GM10248 (cell line): ENCODE data around the gene ZNF605.
"Not testable (repeated sequence)": the region's sequence is repeated elsewhere in the genome, so short reads cannot be mapped to it uniquely, and the experiment has no call there.

Experiments used
- CTCF ChIA-PET: fragments of 300-600 bp; sonication (Branson Sonifier 250); formaldehyde crosslinking; extraction: SDS; loops from one replicate; lab custom pipeline; 2021; ENCODE audit warnings: antibody characterized with exemption; lab: Yijun Ruan, JAX
- POLR2A ChIA-PET: fragments of 350-650 bp; sonication (Branson Sonifier 250); formaldehyde crosslinking; extraction: SDS; loops from one replicate; lab custom pipeline; 2020; ENCODE audit warnings: antibody characterized with exemption; lab: Yijun Ruan, JAX
- DNase-seq: peaks from one replicate; pipeline ENCODE4 v3.0.0; 2012; ENCODE audit errors: extremely low spot score
- TF ChIP-seq, protein P1 (sequence below): IDR thresholded peaks from 2 replicates; pipeline ENCODE4 v1.5.1; 2012; ENCODE audit warnings: mild to moderate bottlenecking, low read depth; ENCODE audit errors: extremely low read depth, missing control alignments, control extremely low read depth

The ZNF605 gene

DNA sequence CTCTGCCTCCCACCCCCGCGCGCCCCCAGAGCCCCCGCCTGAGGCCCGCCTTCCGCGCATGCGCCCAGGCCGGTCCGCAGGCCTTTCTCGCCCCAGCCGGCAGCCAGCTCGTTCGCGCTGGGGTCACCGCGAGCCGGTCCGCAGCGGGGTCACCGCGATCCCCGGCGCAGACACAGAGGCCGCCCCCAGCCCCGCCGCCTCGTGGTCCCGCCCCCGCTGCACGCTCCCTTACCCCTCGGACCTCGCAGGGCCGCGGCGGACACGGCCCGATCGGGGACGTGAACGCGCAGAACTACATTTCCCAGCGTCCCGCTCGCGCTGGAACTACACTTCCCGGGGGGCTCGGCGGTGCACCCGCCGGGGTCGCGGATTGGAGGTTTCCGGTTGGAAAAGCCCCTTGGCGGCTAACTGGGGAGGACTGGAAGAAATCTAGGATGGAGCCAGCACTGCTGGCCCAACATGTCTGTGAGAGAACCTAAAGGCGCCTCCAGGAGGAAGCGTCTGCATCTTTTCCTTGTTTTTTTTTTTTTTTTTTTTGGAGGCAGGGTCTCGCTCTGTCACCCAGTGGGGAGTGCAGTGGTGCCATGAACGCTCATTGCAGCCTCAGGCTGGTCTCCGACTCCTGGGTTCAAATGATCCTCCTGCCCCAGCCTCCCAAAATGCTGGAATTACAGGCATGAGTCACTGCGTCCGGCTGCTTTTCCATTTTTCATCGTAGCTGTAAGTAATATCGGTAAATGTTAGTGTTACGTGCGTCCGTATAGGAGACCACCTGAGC lies at the start of gene ZNF605:
TSS of gene ZNF605 (minus strand) at position 296 of the 778 bp plus-strand sequence. CDS start 10,671 bp downstream, outside the sequence.
- ChIA-PET CTCF (interaction anchor here (1.4 to 1.7 kb wide), 3 partner anchors 9 to 29 kb away, joined by 3 to 7 read pairs (median 4); no protein-coding TSS in a partner anchor), POLR2A (interaction anchor here (0.8 kb wide), 1 partner anchor 69 kb away, joined by 4 read pairs; the partner anchor contains the start of gene CHFR)
- TF ChIP-seq, protein P1, sequence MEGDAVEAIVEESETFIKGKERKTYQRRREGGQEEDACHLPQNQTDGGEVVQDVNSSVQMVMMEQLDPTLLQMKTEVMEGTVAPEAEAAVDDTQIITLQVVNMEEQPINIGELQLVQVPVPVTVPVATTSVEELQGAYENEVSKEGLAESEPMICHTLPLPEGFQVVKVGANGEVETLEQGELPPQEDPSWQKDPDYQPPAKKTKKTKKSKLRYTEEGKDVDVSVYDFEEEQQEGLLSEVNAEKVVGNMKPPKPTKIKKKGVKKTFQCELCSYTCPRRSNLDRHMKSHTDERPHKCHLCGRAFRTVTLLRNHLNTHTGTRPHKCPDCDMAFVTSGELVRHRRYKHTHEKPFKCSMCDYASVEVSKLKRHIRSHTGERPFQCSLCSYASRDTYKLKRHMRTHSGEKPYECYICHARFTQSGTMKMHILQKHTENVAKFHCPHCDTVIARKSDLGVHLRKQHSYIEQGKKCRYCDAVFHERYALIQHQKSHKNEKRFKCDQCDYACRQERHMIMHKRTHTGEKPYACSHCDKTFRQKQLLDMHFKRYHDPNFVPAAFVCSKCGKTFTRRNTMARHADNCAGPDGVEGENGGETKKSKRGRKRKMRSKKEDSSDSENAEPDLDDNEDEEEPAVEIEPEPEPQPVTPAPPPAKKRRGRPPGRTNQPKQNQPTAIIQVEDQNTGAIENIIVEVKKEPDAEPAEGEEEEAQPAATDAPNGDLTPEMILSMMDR: no peak
- DNase-seq: peak; percentile 94

DNA sequence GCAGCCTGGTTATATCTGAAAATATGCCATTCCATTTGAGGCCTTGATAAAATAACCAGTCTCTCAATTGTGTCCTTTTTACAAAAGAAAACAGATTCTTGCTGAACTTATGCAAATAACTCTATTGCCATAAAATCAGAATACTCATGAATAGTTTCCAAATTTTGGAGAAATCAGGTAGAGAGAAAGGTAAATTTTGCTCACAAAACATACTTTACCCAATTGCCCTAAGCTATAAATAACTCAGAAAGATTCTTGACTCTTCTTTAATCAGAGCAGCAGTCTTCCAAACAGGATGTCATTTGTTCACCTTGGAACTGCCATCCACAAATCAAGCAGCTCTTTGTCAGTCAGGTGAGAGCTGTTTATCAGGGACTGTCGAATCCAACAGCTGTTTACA lies 42.6 kb upstream of the ZNF605 start:
- POLR2A ChIA-PET: no interaction called here

DNA sequence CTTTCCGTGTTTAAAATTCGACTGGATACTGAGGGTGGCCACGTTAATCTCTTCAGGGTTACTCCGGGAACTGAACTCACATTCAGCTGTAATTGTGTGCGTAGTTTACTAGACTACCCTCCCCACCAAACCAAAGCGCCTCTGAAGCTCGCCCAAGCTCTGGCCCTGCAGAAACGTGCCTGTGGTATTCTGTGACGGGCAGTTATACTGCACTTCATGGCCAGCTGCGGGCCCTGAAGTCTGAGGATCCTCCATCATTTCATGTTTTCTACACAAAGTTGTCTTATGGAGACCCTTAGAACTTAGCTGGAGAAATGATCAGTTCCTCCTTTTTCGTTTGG lies 30.7 kb upstream of the ZNF605 start:
- POLR2A ChIA-PET: interaction anchor here (0.6 to 1.2 kb wide), 2 partner anchors 93 to 214 kb away, joined by 3 to 4 read pairs; no protein-coding TSS in a partner anchor
- CTCF ChIA-PET: interaction anchor here (1.4 to 2.3 kb wide), 4 partner anchors 9 to 195 kb away, joined by 3 to 11 read pairs (median 4); partner anchors contain the start of gene ZNF268
- DNase-seq: no peak
- TF ChIP-seq, protein P1: no peak

More for the DNA sequence above, 42.6 kb upstream of the ZNF605 start:
- CTCF ChIA-PET: no interaction called here
- no peak for DNase-seq
- TF ChIP-seq, protein P1: no peak

DNA sequence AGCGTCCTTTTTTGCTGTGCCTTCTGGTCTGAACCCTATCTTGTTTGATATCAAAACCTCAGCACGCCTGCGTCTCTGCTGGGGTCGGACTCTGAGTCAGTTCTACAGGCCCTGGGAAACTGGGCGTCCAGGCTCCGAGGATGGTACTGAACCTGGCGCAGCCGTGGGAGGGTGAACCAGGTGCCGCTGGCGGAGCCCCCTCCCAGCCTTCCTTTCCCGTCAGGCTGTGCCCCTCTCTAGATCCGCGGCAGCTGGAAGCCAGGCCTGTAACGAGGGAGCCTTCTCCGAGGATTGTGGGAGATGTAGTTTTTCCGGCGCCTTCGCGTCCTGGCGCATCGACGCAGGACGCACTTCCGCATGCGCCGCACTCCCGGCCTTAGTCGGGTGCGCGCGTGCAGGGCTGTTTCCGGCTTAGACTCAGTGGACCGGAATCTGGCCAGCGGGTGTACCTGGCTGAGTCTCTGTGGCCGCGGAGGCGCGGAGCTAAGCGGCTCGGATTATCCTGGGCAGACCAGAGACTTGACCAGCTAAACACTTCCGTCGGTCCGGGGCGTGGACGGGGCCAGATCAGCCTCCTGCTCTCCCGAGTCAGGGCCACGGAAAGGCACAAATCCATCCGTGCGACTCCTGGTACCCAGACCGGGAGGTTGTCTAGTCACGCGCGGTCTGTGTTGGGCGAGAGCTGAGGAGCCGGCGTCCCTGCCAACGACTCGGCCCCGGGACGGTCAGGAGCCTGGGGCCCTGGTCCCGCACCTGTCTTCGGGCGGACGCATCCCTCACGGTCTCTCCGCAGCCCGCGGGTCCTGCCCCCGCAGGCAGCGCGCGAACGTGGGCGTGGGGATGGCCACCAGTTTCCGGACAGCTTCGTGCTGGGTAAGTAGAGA lies 30.1 kb upstream of the ZNF605 start, which contains the start of gene ZNF26:
TSS of gene ZNF26 (plus strand) at position 367 of the 884 bp plus-strand sequence. CDS start at position 841, 474 bp downstream.
- ChIA-PET POLR2A (interaction anchor here (1.2 kb wide), 1 partner anchor 94 kb away, joined by 4 read pairs; no protein-coding TSS in a partner anchor), CTCF (interaction anchor here (1.0 to 2.3 kb wide), 5 partner anchors 10 to 195 kb away, joined by 3 to 11 read pairs (median 3); partner anchors contain the start of gene ZNF268)
- DNase-seq: peak; percentile 96
- TF ChIP-seq, protein P1: no peak

DNA sequence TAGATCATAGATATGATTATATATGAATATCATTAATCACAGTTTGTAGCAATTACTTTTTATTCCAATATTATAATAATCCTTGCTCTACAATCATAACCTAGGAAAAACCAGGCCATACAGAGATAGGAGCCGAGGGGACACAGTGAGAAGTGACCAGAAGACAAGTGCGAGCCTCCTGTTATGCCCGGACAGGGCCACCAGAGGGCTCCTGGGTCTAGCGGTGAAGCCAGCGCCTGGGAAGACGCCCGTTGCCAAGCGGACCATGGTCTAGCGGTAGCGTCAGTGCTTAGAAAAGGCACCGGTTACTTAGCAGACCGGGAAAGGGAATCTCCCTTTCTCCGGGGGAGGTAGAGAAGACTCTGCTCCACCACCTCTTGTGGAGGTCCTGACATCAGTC lies 20.8 kb upstream of the ZNF605 start:
- DNase-seq, POLR2A ChIA-PET, CTCF ChIA-PET: not testable (repeated sequence)
- TF ChIP-seq, protein P1: peak; percentile 11

DNA sequence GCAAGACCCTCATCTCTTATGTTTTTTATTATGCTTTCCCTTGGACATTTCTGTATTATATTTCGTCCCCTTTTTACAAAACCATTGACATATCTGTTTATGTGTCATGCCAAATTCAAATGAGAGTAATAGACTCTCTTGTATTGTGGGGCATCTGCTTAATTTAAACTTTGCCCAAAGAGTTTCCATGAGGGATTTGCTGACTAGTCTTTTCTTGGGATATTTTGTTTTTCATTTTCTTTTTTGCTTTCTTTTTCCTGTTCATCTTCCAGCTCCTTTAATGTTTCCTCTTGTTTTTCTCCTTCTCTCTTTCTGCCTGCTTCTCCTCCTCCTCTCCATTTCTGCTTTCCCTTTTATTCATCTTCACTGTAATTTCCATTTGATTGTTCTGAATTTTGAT lies 16.3 kb upstream of the ZNF605 start:
- TF ChIP-seq, protein P1: no peak
- no peak for DNase-seq
- POLR2A ChIA-PET: no interaction called here
- CTCF ChIA-PET: no interaction called here
